ENCODE results near the gene PDZRN3.

The PDZRN3 gene

GRCh38 chr3:73461547-73461946 is 163.2 kb downstream of the PDZRN3 start:
- no peak overlapping the region for H3K4me3 ChIP-seq (ENCODE audit: control insufficient read depth, low read depth, low read length)
- no peak for TF ChIP-seq CTCF (IDR thresholded peaks at IDR 0.05; ENCODE audit: control insufficient read depth, insufficient read depth, low read depth, low read length, missing control alignments)
- no peak for DNase-seq (ENCODE audit: low read depth)

- no peak for TF ChIP-seq CTCF (IDR thresholded peaks at IDR 0.05; ENCODE audit: control insufficient read depth, insufficient read depth, low read depth, low read length, missing control alignments)
- no peak overlapping the region for H3K4me3 ChIP-seq (ENCODE audit: control insufficient read depth, low read depth, low read length)
- no peak for DNase-seq (ENCODE audit: low read depth)
These were observed 165.0 kb downstream of the PDZRN3 start for GRCh38 chr3:73459711-73460110.

GRCh38 chr3:73453666-73454065 is 171.1 kb downstream of the PDZRN3 start:
- DNase-seq (ENCODE audit: low read depth), result no peak
- no peak for TF ChIP-seq CTCF (IDR thresholded peaks at IDR 0.05; ENCODE audit: control insufficient read depth, insufficient read depth, low read depth, low read length, missing control alignments)
- H3K4me3 ChIP-seq (ENCODE audit: control insufficient read depth, low read depth, low read length), result no peak overlapping the region

- DNase-seq (ENCODE audit: low read depth), result no peak
- H3K4me3 ChIP-seq (ENCODE audit: control insufficient read depth, low read depth, low read length), result no peak overlapping the region
- no peak for TF ChIP-seq CTCF (IDR thresholded peaks at IDR 0.05; ENCODE audit: control insufficient read depth, insufficient read depth, low read depth, low read length, missing control alignments)
These were observed 172.0 kb downstream of the PDZRN3 start for GRCh38 chr3:73452729-73453128.

DNA sequence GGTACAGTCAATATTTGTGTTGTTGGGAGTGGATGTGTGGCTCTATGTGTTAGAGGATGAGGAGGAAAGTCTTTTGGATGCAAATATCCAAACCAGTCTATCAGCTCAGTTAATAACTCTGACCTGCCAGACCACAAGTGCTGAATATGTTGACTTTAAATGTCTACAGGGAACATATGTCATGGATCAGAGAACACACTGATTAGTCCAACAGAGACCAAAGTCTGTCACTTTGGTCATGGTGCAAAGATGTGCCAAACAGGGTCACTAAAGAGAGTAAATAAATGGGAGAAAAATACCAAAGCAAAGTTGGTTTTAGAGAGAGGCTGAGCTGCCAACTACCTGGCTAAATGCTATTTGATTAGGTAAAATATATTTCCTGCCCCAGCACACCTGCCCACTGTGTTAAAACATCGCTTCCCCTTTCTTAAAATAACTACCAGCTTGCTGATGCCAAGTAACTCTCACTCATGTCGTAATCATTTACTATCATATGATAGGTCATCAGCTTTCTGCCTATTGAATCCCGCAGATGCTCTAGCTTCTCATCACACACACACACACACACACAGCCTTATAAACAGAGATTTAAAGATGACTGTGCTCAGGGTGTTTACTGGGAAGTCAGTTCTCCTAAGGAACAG is 173.3 kb downstream of the PDZRN3 start:
- TF ChIP-seq CTCF (IDR thresholded peaks at IDR 0.05; ENCODE audit: control insufficient read depth, insufficient read depth, low read depth, low read length, missing control alignments), result no peak
- no peak for DNase-seq (ENCODE audit: low read depth)
- H3K4me3 ChIP-seq (ENCODE audit: control insufficient read depth, low read depth, low read length), result no peak overlapping the region

DNA sequence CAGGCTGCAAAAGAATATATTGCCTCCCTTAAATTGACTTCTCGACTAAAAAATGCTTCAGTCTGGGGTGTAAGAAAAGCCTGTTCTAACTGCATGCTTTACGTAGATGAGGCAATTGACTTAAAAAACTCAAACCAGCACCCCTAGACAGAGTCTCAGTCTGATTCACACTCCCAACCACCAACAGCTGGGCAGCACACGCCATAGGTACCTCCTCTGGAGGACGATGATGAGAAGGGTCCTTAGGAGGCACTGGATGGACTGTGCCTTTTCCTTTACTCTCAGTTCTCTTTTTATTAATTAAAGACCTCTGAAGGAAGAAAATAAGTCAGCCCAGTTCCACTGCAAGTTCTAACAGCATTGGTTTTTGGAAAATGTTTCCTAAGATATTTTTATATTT is 175.0 kb downstream of the PDZRN3 start:
- DNase-seq (ENCODE audit: low read depth), result no peak
- TF ChIP-seq CTCF (IDR thresholded peaks at IDR 0.05; ENCODE audit: control insufficient read depth, insufficient read depth, low read depth, low read length, missing control alignments), result no peak

More for the DNA sequence above, 175.0 kb downstream of the PDZRN3 start:
- no peak overlapping the region for H3K4me3 ChIP-seq (ENCODE audit: control insufficient read depth, low read depth, low read length)
